ENCODE data around the gene FXR1. TPM values are rescaled to one million over a fixed set of nuclear protein-coding genes. Genes with fewer than 3 reads are reported as not detected.

FXR1 gene
- 274 and 307 TPM in 2 replicates for total RNA-seq

DNA sequence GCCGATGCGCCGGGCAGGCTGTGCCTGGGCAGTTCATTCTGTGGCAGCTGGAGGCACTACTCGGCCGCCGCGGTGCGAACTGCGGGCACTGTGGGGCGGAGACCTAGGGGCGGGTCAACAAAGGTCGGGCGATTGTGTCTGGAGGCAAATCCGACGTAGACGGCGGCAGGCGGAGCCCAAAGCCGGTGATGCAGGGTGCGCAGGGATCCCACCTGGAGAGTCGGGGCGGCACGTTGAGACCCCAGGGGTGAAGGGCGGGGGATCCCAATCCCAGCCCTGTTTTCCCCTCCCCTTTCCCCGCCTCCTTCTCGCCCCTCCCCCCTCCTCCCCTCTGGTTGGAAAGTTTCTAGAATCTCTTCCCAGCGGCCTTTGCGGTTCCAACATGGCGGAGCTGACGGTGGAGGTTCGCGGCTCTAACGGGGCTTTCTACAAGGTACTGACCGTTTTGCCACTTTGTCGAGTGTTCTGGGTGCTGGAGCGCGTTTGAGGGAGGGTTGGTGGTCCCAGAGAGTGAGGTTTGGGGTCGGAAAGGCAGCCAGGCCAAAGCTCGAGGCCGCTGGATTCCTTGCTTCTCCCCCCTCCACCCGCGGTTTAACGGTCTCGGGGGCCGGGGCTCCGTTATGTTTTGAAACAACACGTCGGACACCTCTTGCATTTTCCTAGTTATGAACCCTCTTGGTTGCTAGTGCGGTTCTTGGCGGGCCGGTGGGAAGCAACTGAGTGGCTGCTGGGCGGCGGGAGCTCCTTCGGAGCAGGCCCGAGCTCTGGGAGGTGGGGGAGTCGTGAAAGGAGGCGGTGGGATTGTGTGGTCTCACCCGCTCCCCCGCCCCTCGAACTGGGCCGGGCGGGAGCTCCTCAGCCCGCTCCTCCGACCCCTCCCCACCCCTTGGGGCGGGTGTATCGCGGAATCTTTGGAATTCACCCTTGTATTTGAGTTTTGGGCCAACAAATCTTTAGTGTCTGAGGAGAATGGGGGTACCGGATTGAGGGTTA lies at the start of gene FXR1:
TSS of gene FXR1 (plus strand) at position 367 of the 993 bp plus-strand sequence. CDS start at position 383, 16 bp downstream.

GRCh38 chr3:180989291-180990163 lies 77.1 kb downstream of the FXR1 start, which contains the start of gene DNAJC19:
Gene DNAJC19, minus strand, starts transcription at chr3:180989736. Its CDS starts 134 bp downstream, at chr3:180989602.

Other genes with a start within 250 kb of the FXR1 start
- gene CCDC39, start 233.2 kb upstream of the FXR1 start, total RNA-seq: under 0.01 and 0.52 TPM in 2 replicates
- 26.0 and 26.5 TPM in 2 replicates for gene DNAJC19, start 77.1 kb downstream of the FXR1 start, total RNA-seq